ENCODE measurements around the gene ST6GALNAC4.

ST6GALNAC4 gene

DNA sequence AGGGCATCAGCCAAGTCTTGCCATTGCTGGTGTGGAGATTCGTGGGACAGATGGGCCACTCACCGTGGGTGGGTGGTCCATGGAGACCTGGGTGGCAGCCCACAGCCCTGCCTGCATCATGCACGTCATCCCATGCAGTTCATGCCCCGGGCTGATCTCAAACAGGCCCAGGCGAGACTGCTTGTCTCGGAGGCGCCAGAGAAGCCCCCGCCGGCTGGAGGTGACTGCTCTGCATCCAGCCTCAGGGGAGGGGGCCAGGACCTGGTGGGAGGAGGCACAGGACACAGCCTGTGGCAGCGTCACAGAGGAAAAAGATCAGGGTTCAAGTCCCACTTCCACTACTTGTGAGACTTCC, 12.8 kb upstream of the ST6GALNAC4 start:
- DNase-seq (ENCODE audit: low read depth) = no peak

DNA sequence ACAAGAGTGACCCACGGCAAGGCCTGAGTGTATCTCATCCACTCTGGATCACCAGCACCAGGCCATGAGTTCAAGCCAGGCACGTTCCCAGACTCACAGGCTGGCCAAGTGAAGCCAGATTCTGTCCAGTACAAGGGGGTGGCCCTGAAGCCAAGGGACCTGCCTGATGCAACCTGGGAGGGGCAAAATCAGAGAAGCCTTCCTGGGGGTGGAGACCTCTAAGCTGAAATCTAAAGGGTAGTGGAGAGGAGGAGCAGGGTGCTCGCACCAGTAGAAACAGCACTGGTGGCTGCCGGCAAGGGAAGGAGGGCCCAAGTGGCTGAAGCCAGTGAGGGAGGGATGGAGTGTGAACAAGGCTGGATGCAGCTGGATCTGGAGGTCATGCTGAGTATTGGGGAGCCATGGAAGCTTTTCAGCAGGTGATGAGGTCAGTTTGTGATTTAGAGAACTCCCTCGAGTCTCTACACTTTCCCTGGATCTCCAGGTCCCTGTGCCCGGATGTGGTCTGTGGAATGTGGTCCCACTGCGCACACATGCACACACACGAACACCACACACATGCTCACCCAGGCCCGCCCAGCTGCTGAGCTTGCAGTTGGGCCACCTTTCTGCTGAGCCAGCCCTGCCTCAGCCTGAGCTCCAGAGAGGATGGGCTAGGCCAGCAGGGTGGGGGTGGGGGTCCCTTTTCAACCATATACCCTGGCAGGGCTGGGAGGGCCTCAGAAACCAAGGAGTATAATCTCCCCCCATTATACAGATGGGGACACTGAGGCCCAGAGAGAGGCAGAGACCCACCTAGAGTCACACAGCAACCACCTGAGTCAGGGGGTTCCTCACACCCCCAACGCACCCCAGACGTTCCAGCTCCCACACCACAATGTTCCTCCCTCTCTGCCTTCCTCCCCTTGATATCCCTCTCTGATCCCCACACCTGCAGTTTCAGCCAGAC, 12.1 kb upstream of the ST6GALNAC4 start:
- DNase-seq (ENCODE audit: low read depth) = no peak

DNA sequence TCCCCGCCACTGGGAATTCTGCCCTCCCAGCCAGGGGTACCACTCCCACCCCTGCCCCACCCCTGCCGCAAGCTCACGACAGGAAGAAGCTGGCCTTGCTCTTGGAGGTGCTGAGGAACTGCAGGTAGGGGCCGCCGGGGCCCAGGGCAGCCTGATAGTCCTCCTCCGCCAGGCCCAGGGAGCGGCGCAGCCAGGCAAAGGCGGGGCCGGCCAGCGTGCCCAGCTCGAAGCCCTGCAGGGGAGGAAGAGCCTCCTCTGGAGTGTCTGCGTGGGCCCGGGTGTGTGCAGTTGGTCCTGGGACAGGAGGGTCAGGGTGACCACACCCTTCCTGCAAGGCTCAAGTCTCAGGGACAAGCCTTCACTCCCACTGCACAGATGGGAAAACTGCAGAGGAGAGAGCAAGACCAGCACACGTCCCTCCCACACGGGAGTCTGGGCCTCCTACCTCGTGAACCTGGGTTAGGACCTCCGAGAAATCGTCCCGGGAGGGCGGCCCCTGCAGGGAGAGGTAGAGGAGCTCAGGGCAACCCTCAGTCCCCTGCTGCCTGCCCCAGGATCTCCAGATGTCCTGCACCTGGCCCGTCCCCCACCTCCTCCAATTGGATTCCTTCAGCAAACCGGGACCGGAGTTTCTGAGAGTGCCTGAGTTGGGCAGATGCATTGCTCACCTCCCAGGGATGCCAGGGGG, 11.3 kb upstream of the ST6GALNAC4 start:
- DNase-seq (ENCODE audit: low read depth) = no peak

DNA sequence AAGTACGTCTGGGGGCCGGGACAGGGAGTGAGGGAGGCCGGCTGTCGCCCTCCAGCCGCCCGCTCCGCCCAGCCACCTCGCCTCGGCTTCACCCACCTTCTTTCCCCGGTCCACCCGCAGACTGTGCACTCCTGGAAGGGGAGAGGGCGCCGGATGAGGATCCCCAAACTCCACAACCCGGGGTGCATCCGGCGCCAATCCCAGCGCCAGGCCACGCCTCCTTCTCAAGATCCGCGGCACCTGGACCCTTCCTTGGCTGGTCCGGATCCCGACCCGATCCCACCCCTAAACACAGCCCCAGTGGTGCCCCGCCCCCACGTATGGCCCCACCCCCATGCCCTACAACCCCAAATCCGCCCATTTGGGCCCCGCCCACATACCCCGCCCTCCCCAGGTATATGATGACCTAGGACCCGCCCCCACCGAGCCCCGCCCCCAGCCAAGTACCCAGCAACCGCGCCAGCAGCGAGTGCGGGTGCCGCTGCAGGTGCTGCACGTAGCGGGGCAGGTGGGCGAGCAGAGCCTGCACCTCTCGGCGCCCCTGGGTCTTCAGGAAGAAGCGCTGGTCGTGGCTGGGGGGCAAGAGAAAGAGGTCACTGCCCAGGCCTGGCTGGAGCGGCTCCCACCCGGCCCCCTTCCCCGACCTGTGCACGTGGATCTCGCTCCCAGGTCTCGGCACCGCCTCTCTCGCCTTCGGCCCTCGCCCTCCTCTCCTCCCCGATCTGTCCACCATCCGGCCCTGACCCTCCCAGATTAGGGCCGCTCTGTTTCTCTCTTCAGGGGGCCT, 10.6 kb upstream of the ST6GALNAC4 start:
- DNase-seq (ENCODE audit: low read depth) = no peak

DNA sequence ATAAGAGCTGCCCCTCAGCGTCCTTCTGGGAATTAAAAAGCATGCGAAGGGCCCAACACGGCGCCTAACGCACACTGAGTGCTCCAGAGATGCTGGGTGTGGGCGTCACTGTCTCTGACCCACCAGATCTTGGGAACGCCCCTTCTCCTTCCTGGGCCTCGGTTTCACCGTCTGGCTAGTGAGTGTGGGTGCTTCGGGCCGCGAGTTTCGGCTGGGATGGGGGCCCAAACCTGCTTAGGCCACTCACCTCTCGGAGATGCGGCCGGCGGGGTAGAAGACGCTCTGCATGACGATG, 10.0 kb upstream of the ST6GALNAC4 start:
- no peak for DNase-seq (ENCODE audit: low read depth)

DNA sequence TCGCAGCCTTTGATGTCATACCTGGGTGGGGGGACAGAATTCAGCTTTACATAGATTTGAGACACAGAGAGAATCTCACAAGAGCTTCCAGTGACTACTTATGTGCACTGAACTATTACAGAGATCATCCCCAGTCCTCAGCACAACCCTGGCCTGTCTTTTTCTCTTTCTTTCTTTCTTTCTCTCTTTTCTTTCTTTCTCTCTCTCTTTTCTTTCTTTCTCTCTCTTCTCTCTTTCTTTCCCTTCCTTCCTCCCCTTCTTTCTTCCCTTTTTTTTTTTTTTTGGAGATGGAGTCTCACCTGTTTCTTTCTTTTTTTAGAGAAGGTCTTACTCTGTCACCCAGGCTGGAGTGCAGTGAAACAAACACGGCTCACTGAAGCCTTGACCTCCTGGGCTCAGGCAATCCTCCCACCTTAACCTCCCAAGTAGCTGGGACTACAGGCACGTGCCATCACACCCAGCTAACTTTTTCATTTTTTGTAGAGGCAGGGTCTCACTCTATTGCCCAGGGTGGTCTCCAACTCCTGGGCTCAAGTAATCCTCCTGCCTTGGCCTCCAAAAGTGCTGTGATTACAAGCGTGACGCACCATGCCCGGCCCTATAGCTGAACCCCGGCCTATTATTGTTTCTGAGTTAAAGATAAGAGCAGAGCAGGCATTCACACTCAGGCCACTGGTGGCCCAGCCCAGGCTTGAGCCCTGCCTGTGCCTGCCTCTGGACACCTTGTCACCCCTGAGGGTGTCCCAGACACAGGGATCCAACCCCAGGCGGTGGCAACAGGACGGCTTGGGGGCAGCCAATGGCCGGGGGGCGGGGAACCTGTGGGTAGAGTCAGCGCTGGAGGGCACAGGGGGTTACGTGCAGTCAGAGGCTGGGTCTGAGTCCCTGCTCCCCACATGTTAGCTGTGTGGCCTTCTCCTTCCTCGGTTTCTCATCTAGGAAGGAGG, 9.4 kb upstream of the ST6GALNAC4 start:
- DNase-seq (ENCODE audit: low read depth) = no peak

DNA sequence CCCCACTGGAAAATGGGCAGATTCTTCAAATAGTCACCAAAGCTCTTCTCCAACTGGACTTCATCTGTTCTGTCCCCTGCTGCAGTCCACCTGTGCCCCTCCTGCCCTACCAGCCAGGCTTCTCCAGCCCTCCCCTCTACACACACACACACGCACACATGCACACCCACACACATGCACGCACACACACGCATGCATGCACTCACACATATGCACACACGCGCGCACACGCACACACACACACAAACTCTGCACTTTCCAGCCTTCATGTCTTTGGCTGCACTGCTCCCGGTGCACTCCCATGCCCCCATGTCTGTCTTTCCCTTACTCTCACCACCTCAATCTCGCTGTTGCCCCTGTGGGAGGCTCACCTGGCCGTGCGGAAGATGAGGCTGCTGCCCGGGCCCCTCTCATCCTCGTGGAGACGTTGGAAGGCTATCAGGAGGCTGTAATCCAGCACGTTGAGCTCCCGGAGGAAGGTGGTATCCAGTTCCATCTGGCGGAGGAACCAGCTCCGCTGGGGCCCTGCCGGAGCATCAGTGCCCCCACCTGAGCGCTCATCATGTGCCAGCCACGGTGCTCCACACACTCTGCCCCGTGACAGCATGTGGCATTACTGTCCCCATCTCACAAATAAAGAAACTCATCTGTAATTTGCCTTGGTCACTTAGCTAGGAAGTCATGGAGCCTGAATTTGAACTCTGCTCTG, 8.0 kb upstream of the ST6GALNAC4 start:
- no peak for DNase-seq (ENCODE audit: low read depth)

DNA sequence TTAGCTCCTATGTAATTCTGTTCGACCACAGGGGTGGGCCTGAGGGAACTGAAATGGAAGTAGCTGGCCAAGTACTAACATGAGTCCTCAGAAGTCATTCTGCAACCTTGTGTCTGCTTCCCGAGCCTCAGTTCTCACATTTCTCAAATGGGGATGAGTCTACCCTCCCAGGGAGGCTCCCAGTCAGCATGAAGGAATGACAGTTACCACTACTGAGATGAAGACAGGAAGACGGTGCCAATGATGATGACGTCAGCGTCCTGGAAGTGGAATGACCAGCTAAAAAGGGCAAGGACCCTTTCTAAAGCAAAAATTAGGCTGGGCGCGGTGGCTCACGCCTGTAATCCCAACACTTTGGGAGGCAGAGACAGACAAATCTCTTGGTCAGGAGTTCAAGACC, 6.9 kb upstream of the ST6GALNAC4 start:
- DNase-seq (ENCODE audit: low read depth) = peak; percentile 99

DNA sequence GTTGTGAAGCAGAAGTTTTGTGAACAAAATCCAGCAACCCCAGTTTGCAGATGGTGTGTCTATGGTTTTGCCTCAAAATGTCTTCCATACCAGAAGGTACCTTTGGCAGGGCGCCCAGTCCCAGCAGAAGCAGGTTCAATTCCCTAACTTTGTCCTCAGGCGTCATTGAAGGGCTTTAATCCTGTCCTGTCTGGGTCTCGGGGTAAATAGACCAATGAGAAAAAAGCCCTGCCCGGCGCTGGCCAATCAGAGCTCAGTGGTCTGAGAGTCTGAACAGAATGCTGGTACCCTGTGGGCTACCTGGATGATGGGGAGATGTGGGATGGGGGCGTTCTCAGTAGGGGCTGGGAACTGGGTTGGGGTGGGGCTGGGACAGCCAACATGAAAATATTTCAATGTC, 6.2 kb upstream of the ST6GALNAC4 start:
- no peak for DNase-seq (ENCODE audit: low read depth)

DNA sequence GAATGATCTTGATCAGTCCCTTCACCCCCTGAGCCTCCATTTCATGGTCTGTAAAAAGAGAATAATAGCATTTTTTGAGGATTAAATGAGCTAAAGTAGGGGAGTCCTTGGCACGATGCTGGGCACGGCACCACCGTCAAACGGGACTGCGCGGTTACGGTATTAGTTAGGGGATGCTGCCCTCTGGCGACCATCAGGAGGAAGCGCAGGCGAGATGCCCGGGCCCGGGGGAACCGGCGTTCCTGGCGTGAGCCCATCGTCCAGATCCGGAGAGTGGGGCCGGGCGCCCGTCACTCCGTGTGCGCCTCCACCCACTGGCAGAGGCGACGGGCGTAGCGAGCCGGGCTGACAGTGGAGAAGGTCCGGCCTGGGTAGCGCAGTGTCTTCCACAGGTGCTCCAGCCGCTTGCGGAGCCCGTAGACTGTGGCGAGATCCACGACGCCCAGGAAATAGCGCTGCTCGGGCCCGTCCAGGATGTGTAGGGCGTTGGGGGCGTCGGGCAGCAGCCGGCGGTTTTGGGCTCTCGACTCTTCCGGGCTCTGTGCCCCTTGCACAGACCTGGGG, 4.8 kb upstream of the ST6GALNAC4 start:
- DNase-seq (ENCODE audit: low read depth) = no peak

DNA sequence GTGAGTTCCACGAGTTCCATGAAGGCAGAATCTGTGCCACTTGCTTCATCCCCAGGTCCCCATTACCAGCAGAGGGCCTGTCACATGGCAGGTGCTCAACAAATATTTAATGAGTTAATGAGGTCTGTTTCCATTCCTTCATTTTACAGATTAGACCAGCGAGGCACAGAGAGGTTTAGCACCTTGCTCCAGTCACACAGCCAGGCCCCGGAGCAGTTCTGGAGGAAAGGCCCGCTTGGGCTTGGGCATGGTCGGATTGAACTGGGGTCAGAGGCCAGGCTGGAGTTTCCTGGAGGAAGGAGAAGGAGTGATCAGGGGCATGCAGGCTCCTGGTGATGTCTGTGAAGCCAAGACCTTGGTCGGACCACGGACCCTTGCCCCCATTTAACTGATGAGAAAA, 4.0 kb upstream of the ST6GALNAC4 start:
- DNase-seq (ENCODE audit: low read depth) = no peak

DNA sequence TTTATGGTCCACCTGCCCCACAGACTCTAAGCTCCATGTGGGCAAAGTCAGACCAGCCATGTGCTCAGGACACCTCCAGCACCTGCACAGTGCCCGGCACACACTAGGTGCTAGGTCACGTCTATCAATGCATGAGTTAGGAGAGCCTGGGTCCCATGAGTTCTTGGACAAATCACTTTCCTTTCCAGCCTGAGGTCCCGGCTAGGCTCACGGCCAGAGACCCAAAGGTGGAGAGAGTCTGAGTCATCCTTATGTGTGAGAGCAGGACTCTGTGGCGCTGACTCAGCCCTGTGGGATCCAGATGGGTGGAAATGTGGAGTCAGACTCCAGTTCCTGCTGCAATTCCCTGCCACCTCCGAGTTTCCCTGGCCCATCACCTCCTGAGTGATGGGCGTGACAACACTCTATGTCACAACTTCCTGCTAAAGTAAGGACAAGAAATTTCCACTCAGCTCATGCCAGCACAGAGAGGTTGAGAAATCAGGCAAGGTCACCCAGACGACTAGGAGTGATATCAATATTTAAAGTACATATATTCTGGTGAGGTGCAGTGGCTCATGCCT, 2.5 kb upstream of the ST6GALNAC4 start:
- DNase-seq (ENCODE audit: low read depth) = peak; percentile 99

DNA sequence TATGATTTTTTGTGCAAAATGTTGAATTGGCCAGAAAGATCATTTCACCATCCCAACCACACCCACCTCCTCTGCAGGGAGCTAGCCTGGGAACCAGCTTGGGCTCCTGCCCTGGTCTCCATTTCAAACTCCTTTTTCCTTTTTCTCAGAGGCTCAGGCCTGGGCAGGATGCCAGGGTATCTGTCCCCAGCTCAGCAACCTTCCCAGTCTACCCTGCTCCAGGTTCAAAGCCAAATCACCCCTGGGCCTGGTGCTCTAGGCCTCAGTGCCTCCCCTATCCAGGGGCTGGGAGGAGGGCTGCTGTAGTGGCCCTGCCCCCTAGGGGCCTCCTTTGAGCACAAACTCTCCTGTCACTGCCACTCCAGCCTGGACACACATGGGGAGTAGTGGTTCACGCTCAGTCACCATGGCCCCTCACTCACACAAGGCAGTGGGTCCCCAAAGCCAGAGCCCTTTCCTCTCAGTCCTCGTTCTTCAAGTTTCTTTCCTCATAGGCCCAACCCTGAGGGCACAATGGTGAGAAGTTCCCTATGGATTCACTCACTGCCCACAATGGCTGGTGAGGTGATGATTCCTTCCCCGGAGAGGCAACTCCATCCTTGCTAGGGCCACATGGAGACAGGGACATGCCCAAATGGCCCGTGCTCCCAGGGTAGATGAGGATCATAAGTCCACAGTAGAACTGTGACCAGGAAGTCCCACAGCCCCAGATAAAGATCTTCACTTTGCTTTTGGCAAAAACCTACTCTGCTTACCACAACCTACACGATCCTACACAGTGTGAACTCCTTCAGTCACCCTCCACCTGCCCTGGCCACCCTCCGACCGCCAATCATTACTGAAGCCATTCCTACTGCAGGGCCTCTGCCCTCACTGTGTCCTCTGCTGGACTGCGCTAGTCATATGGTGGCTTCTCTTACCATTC, 1.6 kb upstream of the ST6GALNAC4 start:
- DNase-seq (ENCODE audit: low read depth) = peak; percentile 48

DNA sequence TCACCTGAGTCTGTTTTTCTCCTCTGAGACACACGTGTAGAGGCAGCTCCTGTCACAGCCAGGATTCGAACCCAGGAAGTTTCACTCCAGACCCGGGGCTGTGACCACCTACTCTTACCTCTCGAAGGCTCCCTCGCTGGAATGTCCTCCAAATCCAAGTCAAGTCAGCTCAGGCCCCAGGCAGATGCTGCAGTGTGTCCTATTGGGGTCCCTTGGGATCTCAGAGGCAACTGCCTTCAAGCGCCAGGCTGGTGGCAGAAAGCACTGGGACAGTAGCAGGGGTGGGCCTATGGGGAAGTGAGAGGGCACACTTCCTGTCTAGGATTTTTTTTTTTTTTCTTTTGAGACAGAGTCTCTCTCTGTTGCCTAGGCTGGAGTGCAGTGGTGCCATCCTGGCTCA, 762 bp upstream of the ST6GALNAC4 start:
- DNase-seq (ENCODE audit: low read depth) = no peak

DNA sequence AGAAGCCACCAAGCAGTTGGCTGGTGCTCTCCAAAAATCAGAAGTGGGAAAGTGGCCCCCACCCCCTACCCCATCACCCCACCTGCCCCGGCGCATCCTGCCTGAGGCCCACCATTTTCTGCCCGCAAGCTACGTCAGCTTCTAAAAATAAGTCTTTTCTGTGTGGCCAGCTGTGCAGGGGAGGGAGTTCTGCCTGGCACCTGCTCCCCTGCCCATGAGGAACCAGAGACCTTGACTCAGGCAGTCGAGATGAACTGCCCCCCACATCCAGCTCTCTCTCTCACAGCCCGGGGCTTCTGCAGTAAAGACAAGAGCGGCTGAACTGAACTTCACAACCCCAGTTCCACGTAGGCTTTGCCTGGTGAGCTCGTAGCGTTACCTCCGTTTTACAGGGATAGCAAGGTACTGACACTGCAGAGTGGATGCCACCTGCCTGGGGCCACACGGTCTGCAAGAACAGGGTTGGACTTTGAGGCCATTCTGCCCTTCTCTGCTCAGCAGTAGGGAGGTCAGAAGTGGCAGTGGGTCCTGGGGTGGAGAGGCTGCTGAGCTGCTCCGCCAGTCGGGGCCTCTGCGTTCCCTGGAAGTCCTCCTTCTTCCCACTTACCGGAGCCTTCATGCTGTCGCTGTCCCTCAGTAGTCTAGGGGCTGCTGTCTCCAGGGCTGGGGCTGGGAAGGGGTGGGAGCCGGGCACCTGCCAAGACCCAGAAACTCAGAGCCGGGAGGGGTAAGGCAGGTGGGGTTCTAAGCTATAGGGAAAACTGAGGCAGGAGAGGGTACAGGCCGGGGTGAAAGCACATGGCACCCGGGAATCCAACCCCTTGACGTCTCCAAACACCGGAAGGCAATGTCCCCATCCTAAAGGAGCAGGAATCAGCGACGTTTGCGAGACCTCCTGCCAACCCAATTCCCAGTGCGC, 781 bp downstream of the ST6GALNAC4 start:
- no peak for DNase-seq (ENCODE audit: low read depth)

DNA sequence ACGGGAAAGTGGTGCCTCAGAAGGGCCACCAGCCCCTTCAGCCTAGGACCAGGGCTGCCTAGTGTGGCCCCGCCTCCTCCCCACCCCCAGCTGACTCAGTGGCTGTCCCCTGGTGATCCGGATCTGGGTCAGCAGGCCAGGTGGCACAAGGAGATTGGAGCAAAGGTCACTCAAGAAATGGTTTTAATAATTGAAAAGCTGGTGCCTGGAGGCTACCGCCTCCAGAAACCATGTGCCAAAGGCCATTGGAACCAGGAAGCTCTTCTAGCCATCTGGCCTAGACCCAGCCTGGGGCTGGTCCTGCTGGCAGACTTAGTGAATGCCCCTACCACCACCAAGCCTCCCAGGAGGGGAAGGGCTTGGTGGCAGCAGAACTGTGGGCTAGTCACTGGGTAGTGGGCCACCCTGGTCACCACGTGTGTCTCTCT, 1.5 kb downstream of the ST6GALNAC4 start:
- no peak for DNase-seq (ENCODE audit: low read depth)

DNA sequence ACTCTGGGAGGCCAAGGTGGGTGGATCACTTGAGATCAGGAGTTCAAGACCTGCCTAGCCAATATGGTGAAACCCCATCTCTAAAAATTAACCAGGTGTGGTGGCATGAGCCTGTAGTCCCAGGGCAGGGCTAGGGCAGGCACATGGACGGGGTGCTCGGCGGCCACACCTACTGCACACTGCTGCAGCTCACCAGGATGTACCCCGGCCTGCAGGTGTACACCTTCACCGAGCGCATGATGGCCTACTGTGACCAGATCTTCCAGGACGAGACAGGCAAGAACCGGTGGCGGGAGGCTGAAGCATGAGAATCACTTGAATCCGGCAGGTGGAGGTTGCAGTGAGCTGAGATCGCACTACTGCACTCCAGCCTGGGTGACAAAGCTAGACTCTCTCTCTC, 3.2 kb downstream of the ST6GALNAC4 start:
- no peak for DNase-seq (ENCODE audit: low read depth)

DNA sequence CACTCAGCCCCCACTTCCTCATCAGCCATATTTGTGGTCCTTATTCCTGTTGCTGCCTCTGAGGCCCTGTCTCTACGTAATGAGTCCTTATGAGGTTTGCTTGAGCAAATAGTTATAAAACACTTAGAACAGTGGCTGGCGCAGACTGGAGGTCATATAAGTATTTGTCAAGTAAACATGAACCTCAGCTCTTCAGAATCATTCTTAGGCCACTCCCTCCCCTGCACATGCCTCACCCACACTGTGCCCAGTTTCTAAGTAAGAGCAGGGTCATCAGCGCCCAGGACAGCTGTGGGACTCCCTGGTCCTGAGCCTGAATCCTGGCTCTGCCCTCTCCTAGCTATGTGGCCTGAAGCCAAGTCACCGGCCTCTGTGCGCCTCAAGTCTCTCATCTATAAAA, 4.0 kb downstream of the ST6GALNAC4 start:
- DNase-seq (ENCODE audit: low read depth) = no peak

Data from stromal cell of bone marrow (primary cell).